Measurements from ENCODE around the gene TOPBP1. TPM values are rescaled to one million over a fixed set of nuclear protein-coding genes. Genes with fewer than 3 reads are reported as not detected.

TOPBP1 gene
- total and polyA plus RNA-seq, 2 of the 8 experiments (the other 6 are each of a cell fraction or from before 2014, with no cell fraction given) = 19.7 to 35.9 TPM

- TF ChIP-seq CHD7 (IDR thresholded peaks at IDR 0.05; ENCODE audit: insufficient replicate concordance, low read length) (no peak), SP1 (IDR thresholded peaks at IDR 0.05; ENCODE audit: low read depth, low read length) (no peak), ASH2L (IDR thresholded peaks at IDR 0.05; ENCODE audit: low read length) (no peak), POLR2A (IDR thresholded peaks at IDR 0.05; ENCODE audit: control extremely low read depth in 1 of 2, low read depth in 2 of 2, low read length in 2 of 2) (no peak), ATF2 (IDR thresholded peaks at IDR 0.05; ENCODE audit: low read length) (no peak), CEBPB (IDR thresholded peaks at IDR 0.05; ENCODE audit: low read depth, low read length) (no peak), KDM4A (IDR thresholded peaks at IDR 0.05; ENCODE audit: low read depth, low read length, severe bottlenecking) (no peak), RNF2 (IDR thresholded peaks at IDR 0.05; ENCODE audit: borderline replicate concordance, low read depth, low read length, missing control alignments, poor library complexity, severe bottlenecking) (no peak), KDM5A (IDR thresholded peaks at IDR 0.05; ENCODE audit: low read length) (no peak), CHD2 (IDR thresholded peaks at IDR 0.05; ENCODE audit: low read length) (no peak), SP4 (IDR thresholded peaks at IDR 0.05; ENCODE audit: low read length) (no peak)
Measured at GRCh38 chr3:133575086-133575485, 86.7 kb downstream of the TOPBP1 start (continued).

Measured in H1 (cell line).